CD4-positive, alpha-beta T cell (primary cell): Measurements from ENCODE around the gene COX7A2L. TPM values are rescaled to one million over a fixed set of nuclear protein-coding genes. Genes with fewer than 3 reads are reported as not detected.

Experiments
- ATAC-seq: fragments of 200-7000 bp; cut with Tn5 transposase; one replicate; pipeline ENCODE4 v1.10.0; 2022; ENCODE audit warnings: mild to moderate bottlenecking; ENCODE audit not compliant: poor library complexity
- CTCF ChIA-PET: fragments of 350-600 bp; sonication (Branson Sonifier 250); formaldehyde crosslinking; loops from one replicate; lab custom pipeline; 2021; ENCODE audit warnings: antibody characterized with exemption, inconsistent platforms; lab: Charles Lee
- POLR2A ChIA-PET: fragments of 350-600 bp; sonication (Branson Sonifier 250); formaldehyde crosslinking; loops from one replicate; lab custom pipeline; 2021; ENCODE audit warnings: antibody characterized with exemption, inconsistent platforms; lab: Charles Lee
- DNase-seq, 14 experiments: peaks; one replicate each; pipeline ENCODE4 v3.0.0-alpha.2; 2013 to 2020; ENCODE audit warnings: mixed read lengths in 2 of 14
- H3K27ac ChIP-seq, 2 donors: one replicate each; pipeline versions ENCODE4 v1.5.1 to v1.7.0; 2013; ENCODE audit warnings: low read length in 2 of 2, low read depth in 1 of 2, mild to moderate bottlenecking in 1 of 2
- H3K27me3 ChIP-seq, 2 experiments: 1 replicate in 1 of 2; 2 replicates in 1 of 2; pipeline versions ENCODE4 v1.6.1 to v1.7.0; 2013; ENCODE audit warnings: low read length in 2 of 2, control low read depth in 1 of 2, mild to moderate bottlenecking in 1 of 2, moderate library complexity in 1 of 2; ENCODE audit not compliant: insufficient read depth in 2 of 2, control insufficient read depth in 1 of 2
- H3K36me3 ChIP-seq: one replicate; pipeline ENCODE4 v1.6.1; 2013; ENCODE audit warnings: low read length, control low read depth; ENCODE audit not compliant: insufficient read depth
- H3K4me1 ChIP-seq: one replicate; pipeline ENCODE4 v1.6.1; 2013; ENCODE audit warnings: low read length, control low read depth; ENCODE audit not compliant: insufficient read depth
- H3K4me3 ChIP-seq: one replicate; pipeline ENCODE4 v1.5.1; 2013; ENCODE audit warnings: mild to moderate bottlenecking, low read length, moderate library complexity
- H3K9me3 ChIP-seq, 2 experiments: 1 replicate in 1 of 2; 2 replicates in 1 of 2; pipeline versions ENCODE4 v1.6.1 to v1.7.0; 2013; ENCODE audit warnings: low read length in 2 of 2, mild to moderate bottlenecking in 2 of 2, control low read depth in 1 of 2, moderate library complexity in 1 of 2; ENCODE audit not compliant: control insufficient read depth in 1 of 2, insufficient read depth in 1 of 2
- H3K27ac Mint-ChIP-seq: one replicate; pipeline ENCODE4 v1.8.0; 2020; ENCODE audit warnings: mixed read lengths
- H3K27me3 Mint-ChIP-seq: one replicate; pipeline ENCODE4 v1.8.0; 2021; ENCODE audit warnings: mixed read lengths
- H3K36me3 Mint-ChIP-seq: one replicate; pipeline ENCODE4 v1.8.0; 2021; ENCODE audit warnings: low read depth, mixed read lengths
- H3K4me1 Mint-ChIP-seq: one replicate; pipeline ENCODE4 v1.8.0; 2021; ENCODE audit warnings: low read depth, mixed read lengths
- H3K4me3 Mint-ChIP-seq: one replicate; pipeline ENCODE4 v1.8.0; 2020; ENCODE audit warnings: mild to moderate bottlenecking, mixed read lengths
- H3K9me3 Mint-ChIP-seq: one replicate; pipeline ENCODE4 v1.8.0; 2020; ENCODE audit warnings: mixed read lengths
- intact Hi-C, 2 experiments: fragments of 100-400 bp; cut with DNase I in 1 of 2; cut with micrococcal nuclease in 1 of 2; formaldehyde crosslinking; loops; one replicate each; pipeline versions ENCODE4 v1.15.1 to v1.9.0; 2023 to 2025; cut with DNase I, micrococcal nuclease
- total RNA-seq, 174 experiments: library from RNA in 2 of 174; stranded (reverse) in 2 of 174; gene quantifications; one replicate each; pipeline ENCODE4 v1.2.3 and lab custom pipeline; 2021 to 2026
- TF ChIP-seq, protein P1 (sequence below): fragments of 200-600 bp; IDR thresholded peaks from one replicate; pipeline ENCODE4 v1.8.0; 2022; ENCODE audit warnings: antibody characterized with exemption, mild to moderate bottlenecking

COX7A2L gene
- total RNA-seq, 2 experiments from 2014 or later, result 51.3 to 57.3 TPM

DNA sequence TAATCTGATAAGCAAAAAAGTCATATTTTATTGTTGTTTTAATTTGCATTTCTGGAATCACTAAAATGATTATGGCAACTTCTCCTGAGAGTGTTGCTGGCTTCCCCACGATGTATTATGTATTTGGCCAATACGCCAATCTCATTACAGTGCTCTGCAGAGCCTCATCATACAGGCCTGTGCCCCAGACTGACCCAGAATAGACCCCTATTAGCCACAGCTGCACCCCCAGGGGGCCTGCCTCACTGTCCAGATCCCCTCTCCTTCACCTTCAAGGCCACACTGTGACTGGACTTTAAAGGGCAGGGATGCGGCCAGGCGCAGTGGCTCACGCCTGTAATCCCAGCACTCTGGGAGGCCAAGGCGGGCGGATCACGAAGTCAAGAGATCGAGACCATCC, 17.4 kb upstream of the COX7A2L start:
- ATAC-seq, result no peak
- H3K4me3 ChIP-seq, result no peak overlapping the region
- CTCF ChIA-PET, result no interaction called here

DNA sequence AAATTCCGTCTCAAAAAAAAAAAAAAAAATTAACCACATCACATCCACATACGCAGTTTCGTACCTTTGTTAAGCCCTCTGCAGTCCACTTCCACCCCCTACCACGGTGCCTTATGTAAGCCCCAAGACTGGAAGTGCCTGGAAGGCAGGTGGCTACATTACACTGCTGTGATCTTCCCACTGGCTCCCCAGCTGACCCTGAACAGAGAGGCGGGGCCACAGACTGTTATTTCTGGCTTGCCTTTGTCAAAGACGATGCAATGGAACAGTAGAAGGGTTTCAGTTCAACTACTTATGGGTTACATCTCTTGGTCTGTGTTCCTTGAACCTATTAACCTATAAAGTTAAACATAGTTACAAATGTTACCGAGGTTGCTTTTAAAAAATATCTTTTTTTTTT, 15.7 kb upstream of the COX7A2L start:
- TF ChIP-seq, protein P1, sequence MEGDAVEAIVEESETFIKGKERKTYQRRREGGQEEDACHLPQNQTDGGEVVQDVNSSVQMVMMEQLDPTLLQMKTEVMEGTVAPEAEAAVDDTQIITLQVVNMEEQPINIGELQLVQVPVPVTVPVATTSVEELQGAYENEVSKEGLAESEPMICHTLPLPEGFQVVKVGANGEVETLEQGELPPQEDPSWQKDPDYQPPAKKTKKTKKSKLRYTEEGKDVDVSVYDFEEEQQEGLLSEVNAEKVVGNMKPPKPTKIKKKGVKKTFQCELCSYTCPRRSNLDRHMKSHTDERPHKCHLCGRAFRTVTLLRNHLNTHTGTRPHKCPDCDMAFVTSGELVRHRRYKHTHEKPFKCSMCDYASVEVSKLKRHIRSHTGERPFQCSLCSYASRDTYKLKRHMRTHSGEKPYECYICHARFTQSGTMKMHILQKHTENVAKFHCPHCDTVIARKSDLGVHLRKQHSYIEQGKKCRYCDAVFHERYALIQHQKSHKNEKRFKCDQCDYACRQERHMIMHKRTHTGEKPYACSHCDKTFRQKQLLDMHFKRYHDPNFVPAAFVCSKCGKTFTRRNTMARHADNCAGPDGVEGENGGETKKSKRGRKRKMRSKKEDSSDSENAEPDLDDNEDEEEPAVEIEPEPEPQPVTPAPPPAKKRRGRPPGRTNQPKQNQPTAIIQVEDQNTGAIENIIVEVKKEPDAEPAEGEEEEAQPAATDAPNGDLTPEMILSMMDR, result no peak
- CTCF ChIA-PET, result no interaction called here
- Mint-ChIP-seq H3K4me1 (no peaks in the 10 kb centered on the region), H3K27me3 (no peaks in the 10 kb centered on the region), H3K27ac (no peak overlapping the region), H3K9me3 (no peaks in the 10 kb centered on the region), H3K4me3 (no peak overlapping the region), H3K36me3 (no peaks in the 10 kb centered on the region)
- intact Hi-C loops, result no loop called here
- Histone ChIP-seq H3K27ac (no peak overlapping the region), H3K4me1 (no peaks in the 10 kb centered on the region), H3K27me3 (no peaks in the 10 kb centered on the region), H3K4me3 (no peak overlapping the region), H3K36me3 (no peaks in the 10 kb centered on the region), H3K9me3 (no peaks in the 10 kb centered on the region)
- ATAC-seq (no peak), DNase-seq (no peak)
- POLR2A ChIA-PET, result no interaction called here

More for the DNA sequence above, 17.4 kb upstream of the COX7A2L start:
- no peaks in the 10 kb centered on the region for H3K9me3 Mint-ChIP-seq
- no peaks in the 10 kb centered on the region for H3K4me1 Mint-ChIP-seq
- no peak overlapping the region for H3K4me3 Mint-ChIP-seq
- no peak overlapping the region for H3K27ac Mint-ChIP-seq
- intact Hi-C loops, result no loop called here
- TF ChIP-seq, protein P1, result no peak
- POLR2A ChIA-PET, result no interaction called here
- Histone ChIP-seq H3K9me3 (peaks cover 0 to 5% of the 10 kb centered on the region in 2 experiments), H3K36me3 (no peaks in the 10 kb centered on the region), H3K27me3 (no peaks in the 10 kb centered on the region), H3K4me1 (no peaks in the 10 kb centered on the region), H3K27ac (no peak overlapping the region)
- H3K36me3 Mint-ChIP-seq, result no peaks in the 10 kb centered on the region
- H3K27me3 Mint-ChIP-seq, result no peaks in the 10 kb centered on the region
- DNase-seq, result no peak

DNA sequence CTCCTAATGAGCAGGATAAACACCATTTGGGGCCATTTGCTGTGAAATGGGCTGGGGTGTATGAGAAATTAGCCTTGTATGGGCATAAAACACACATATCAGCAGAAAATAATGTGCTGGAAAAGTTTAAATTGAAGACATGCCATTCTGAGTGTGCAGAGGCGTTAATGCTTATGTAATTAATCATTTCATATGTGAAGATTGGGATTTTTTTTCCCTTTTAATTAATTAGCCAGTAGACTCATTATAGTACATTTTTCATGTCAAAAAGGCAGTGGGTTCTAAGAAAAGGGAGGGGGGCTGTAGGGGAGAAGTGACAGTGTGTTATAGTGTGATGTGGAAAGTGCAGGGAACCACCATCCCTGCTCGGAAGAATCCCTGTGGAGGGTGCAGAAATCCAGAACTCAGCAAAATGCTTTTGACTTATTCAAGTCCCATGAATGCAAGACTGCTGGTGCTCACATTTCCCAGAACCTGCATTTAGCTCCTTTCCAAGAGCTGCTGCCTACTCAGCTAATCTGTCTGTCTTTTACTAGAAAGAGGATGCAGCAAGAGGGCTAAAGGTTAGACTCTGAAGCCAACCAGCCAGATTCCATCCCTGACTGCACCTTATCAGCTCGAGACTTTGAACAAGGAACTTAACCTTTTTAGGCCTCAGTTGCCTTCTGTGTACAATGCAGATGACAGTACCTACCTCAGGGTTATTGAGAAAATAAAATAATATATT, 11.6 kb upstream of the COX7A2L start:
- Histone ChIP-seq H3K27ac (no peak overlapping the region), H3K36me3 (no peaks in the 10 kb centered on the region), H3K27me3 (no peaks in the 10 kb centered on the region), H3K4me1 (no peaks in the 10 kb centered on the region), H3K4me3 (no peak overlapping the region), H3K9me3 (no peaks in the 10 kb centered on the region)
- no peak for ATAC-seq
- Mint-ChIP-seq H3K27ac (no peak overlapping the region), H3K36me3 (no peaks in the 10 kb centered on the region), H3K27me3 (no peaks in the 10 kb centered on the region), H3K9me3 (no peaks in the 10 kb centered on the region), H3K4me1 (peaks cover 7% of the 10 kb centered on the region), H3K4me3 (no peak overlapping the region)
- ChIA-PET CTCF (no interaction called here), POLR2A (interaction anchor here (0.6 kb wide), 1 partner anchor 114 kb away, joined by 3 read pairs; no protein-coding TSS in a partner anchor)
- TF ChIP-seq, protein P1, result no peak
- intact Hi-C loops, result no loop called here
- no peak for DNase-seq
